Measurements from ENCODE around the gene PDE6B. TPM values are rescaled to one million over a fixed set of nuclear protein-coding genes. Genes with fewer than 3 reads are reported as not detected.
A peak's percentile ranks its signal among the peaks of the same experiment; 100 is the strongest.

PDE6B gene
- total and polyA plus RNA-seq, 2 of the 13 experiments (the other 11 are each of a cell fraction or from before 2014, with no cell fraction given), result 0.38 to 0.40 TPM

GRCh38 chr4:707929-708630, 82.7 kb downstream of the PDE6B start:
- ChIA-PET POLR2A (interaction anchor here (0.7 kb wide), 1 partner anchor 21 kb away, joined by 3 read pairs; no protein-coding TSS in a partner anchor), CTCF (ENCODE audit: low intra/inter-chr PET ratio, low total read pairs) (no interaction called here)
- H3K9ac ChIP-seq (ENCODE audit: insufficient read depth, low read depth, low read length), result peak overlapping the region; percentile 25; the same call in 1 of the 2 replicates
- in situ Hi-C loops (cut with HindIII; ENCODE audit: extremely low pct_ligation_motif_present, low pct_unique_long_range_greater_than_20kb), result no loop called here
- H4K20me1 ChIP-seq (ENCODE audit: insufficient read depth, low read length), result peaks cover 38% of the 10 kb centered on the region
- H3K4me3 ChIP-seq (replicated peaks in 1 of 3; ENCODE audit: insufficient read depth in 1 of 3, low read depth in 2 of 3, low read length in 3 of 3), result peak overlapping the region in 2 of 3 experiments; percentile 7 to 16; a peak in 1 of 6 replicates
- 85% methylated on average over 2 of the region's 11 CpGs for WGBS (ENCODE audit: low lambda C conversion rate)
- BruUV-seq (replicated peaks), result no TSS peak
- FAIRE-seq (no peak), ATAC-seq (no peak), DNase-seq (ENCODE audit: low spot score) (no peak)
- no peaks in the 10 kb centered on the region for H3K9me3 ChIP-seq (ENCODE audit: low read length)
- peaks cover 54% of the 10 kb centered on the region for H3K79me2 ChIP-seq (ENCODE audit: insufficient read depth, low read length)
- no peak overlapping the region for H3K27ac ChIP-seq (ENCODE audit: extremely low read length, insufficient read depth, low read length)
- H3K36me3 ChIP-seq (replicated peaks in 1 of 2; ENCODE audit: control insufficient read depth in 1 of 2, insufficient read depth in 2 of 2, low read length in 2 of 2), result peaks cover 2 to 9% of the 10 kb centered on the region in 2 experiments; a peak in 2 of 5 replicates
- peaks cover 1 to 12% of the 10 kb centered on the region in 2 experiments; a peak in 2 of 5 replicates for H3K27me3 ChIP-seq (ENCODE audit: control insufficient read depth in 1 of 2, insufficient read depth in 2 of 2, low read length in 2 of 2)
- H3K4me1 ChIP-seq (ENCODE audit: insufficient read depth, low read length), result peaks cover 56% of the 10 kb centered on the region
- H2AFZ ChIP-seq (ENCODE audit: low read length), result no peak overlapping the region
- H3K4me2 ChIP-seq (ENCODE audit: low read depth, low read length), result peak overlapping the region; percentile 46; the same call in 1 of the 2 replicates
- intact Hi-C loops (cut with micrococcal nuclease; ENCODE audit: unreplicated experiment), result no loop called here
- TF ChIP-seq EEA1 (CRISPR knock-in tag; IDR thresholded peaks at IDR 0.05; ENCODE audit: borderline replicate concordance) (no peak), ZIK1 (CRISPR knock-in tag; IDR thresholded peaks at IDR 0.05; ENCODE audit: borderline replicate concordance, low read depth) (no peak), ZNF749 (CRISPR knock-in tag; IDR thresholded peaks at IDR 0.05; ENCODE audit: borderline replicate concordance) (no peak), CENPT (CRISPR knock-in tag; IDR thresholded peaks at IDR 0.05; ENCODE audit: low read depth) (no peak), AGO2 (optimal IDR thresholded peaks at IDR 0.05; ENCODE audit: low read depth, low read length) (peak; percentile 37), ZNF572 (CRISPR knock-in tag; IDR thresholded peaks at IDR 0.05) (no peak), MIER3 (CRISPR knock-in tag; IDR thresholded peaks at IDR 0.05; ENCODE audit: borderline replicate concordance) (no peak), AHDC1 (CRISPR knock-in tag; IDR thresholded peaks at IDR 0.05; ENCODE audit: borderline replicate concordance) (no peak), RBFOX2 (IDR thresholded peaks at IDR 0.05; ENCODE audit: low read depth, low read length) (0 out of 2 replicates have a peak, but pooled peaks have one; percentile 20), TGIF2 (CRISPR knock-in tag; IDR thresholded peaks at IDR 0.05) (no peak)
